Fibroblast of villous mesenchyme (primary cell): ENCODE data around the gene SGO2. TPM values are rescaled to one million over a fixed set of nuclear protein-coding genes. Genes with fewer than 3 reads are reported as not detected.

Source experiments
- DNase-seq: peaks from one replicate; pipeline ENCODE4 v3.0.0-alpha.2; 2010; ENCODE audit warnings: low read depth
- H3K4me3 ChIP-seq: 2 replicates; pipeline ENCODE4 v1.5.1; 2011; ENCODE audit warnings: low read depth, mild to moderate bottlenecking, low read length
- CTCF ChIP-seq: IDR thresholded peaks from 2 replicates; pipeline ENCODE4 v1.5.1; 2012; ENCODE audit warnings: low read depth, mild to moderate bottlenecking, low read length; ENCODE audit not compliant: insufficient read depth
- total RNA-seq: library from RNA; depleted of rRNA; stranded (reverse); fragments of >200 nt; gene quantifications from 2 replicates; pipeline ENCODE4 v1.2.3, GENCODE V29; 2012

Gene SGO2
- total RNA-seq, 1 donor, result 12.1 TPM

- no peak overlapping the region for H3K4me3 ChIP-seq
- DNase-seq, result no peak
- no peak for TF ChIP-seq CTCF
These were observed 93.3 kb downstream of the SGO2 start for GRCh38 chr2:200619279-200619678.

- no peak for TF ChIP-seq CTCF
- no peak overlapping the region for H3K4me3 ChIP-seq
- DNase-seq, result no peak
These were observed 94.8 kb downstream of the SGO2 start for GRCh38 chr2:200620606-200621390.

- H3K4me3 ChIP-seq, result no peak overlapping the region
- no peak for DNase-seq
- no peak for TF ChIP-seq CTCF
These were observed 96.1 kb downstream of the SGO2 start for GRCh38 chr2:200622106-200622505.

- no peak for DNase-seq
- H3K4me3 ChIP-seq, result no peak overlapping the region
- no peak for TF ChIP-seq CTCF
These were observed 98.0 kb downstream of the SGO2 start for GRCh38 chr2:200624026-200624425.

GRCh38 chr2:200624658-200625057 is 98.7 kb downstream of the SGO2 start:
- peak; percentile 58 for DNase-seq
- no peak overlapping the region for H3K4me3 ChIP-seq
- no peak for TF ChIP-seq CTCF

- no peak overlapping the region for H3K4me3 ChIP-seq
- TF ChIP-seq CTCF, result no peak
- no peak for DNase-seq
These were observed 99.3 kb downstream of the SGO2 start for GRCh38 chr2:200625282-200625681.

- TF ChIP-seq CTCF, result no peak
- peak; percentile 68 for DNase-seq
- no peak overlapping the region for H3K4me3 ChIP-seq
These were observed 100.0 kb downstream of the SGO2 start for GRCh38 chr2:200625958-200626363.
